ENCODE measurements around the gene TEX14. TPM values are rescaled to one million over a fixed set of nuclear protein-coding genes. Genes with fewer than 3 reads are reported as not detected.
"Not testable (repeated sequence)": the region's sequence is repeated elsewhere in the genome, so short reads cannot be mapped to it uniquely, and the experiment has no call there.

TEX14 gene
- total RNA-seq, 2 donors from 2014 or later: 0.92 TPM; not detected in 1

DNA sequence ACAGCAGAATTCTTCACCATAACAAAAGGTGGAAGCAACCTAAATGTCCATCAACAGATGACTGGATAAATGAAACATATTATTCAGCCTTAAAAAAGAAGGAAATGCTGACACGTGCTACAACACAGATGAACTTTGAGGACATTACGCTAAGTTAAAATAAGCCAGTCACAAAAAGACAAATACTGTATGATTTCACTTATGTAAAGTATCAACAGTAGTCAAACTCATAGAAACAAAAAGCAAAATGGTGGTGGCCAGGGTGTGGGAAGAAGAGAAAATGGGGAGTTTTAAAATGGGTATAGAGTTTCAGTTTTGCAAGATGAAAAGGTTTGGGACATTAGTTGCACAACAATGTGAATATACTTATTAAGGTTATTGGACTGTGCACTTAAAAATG lies 127.6 kb downstream of the TEX14 start:
- TF ChIP-seq, protein P1, sequence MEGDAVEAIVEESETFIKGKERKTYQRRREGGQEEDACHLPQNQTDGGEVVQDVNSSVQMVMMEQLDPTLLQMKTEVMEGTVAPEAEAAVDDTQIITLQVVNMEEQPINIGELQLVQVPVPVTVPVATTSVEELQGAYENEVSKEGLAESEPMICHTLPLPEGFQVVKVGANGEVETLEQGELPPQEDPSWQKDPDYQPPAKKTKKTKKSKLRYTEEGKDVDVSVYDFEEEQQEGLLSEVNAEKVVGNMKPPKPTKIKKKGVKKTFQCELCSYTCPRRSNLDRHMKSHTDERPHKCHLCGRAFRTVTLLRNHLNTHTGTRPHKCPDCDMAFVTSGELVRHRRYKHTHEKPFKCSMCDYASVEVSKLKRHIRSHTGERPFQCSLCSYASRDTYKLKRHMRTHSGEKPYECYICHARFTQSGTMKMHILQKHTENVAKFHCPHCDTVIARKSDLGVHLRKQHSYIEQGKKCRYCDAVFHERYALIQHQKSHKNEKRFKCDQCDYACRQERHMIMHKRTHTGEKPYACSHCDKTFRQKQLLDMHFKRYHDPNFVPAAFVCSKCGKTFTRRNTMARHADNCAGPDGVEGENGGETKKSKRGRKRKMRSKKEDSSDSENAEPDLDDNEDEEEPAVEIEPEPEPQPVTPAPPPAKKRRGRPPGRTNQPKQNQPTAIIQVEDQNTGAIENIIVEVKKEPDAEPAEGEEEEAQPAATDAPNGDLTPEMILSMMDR (IDR thresholded peaks at IDR 0.05): no peak
- Histone ChIP-seq H3K27ac (no peak overlapping the region), H3K4me3 (no peak overlapping the region), H3K36me3 (no peaks in the 10 kb centered on the region), H3K9me3 (no peaks in the 10 kb centered on the region), H3K4me1 (ENCODE audit: control insufficient read depth in 1 of 2, low read depth in 2 of 2) (no peaks in the 10 kb centered on the region), H3K27me3 (replicated peaks; ENCODE audit: insufficient read depth) (no peaks in the 10 kb centered on the region)
- DNase-seq (ENCODE audit: low spot score): no peak
- ATAC-seq (ENCODE audit: insufficient number of reproducible peaks, low FRiP score, low read depth): no peak

DNA sequence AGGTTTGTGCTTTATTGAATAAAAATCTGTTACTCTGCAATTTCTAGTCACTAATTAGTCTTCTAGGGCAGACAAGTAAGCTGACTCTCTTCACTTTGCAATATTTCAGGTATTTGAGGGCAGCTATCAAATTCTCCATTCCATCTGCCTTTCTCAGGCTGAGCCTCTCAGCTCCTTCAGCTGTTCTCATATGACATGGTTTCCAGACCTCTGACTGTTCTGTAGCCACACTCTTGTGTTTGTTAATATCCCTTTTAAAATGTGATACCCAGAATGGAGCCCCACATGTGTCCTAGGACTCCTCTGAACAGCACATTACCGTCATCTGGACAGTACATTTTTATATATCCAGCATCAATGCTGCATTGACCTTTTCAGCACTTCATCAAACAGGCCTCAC lies 131.3 kb downstream of the TEX14 start:
- no peaks in the 10 kb centered on the region for H3K36me3 ChIP-seq
- no peak overlapping the region for H3K4me3 ChIP-seq
- no peak for ATAC-seq (ENCODE audit: insufficient number of reproducible peaks, low FRiP score, low read depth)
- H3K9me3 ChIP-seq: no peaks in the 10 kb centered on the region
- DNase-seq (ENCODE audit: low spot score): no peak
- no peaks in the 10 kb centered on the region for H3K27me3 ChIP-seq (replicated peaks; ENCODE audit: insufficient read depth)
- H3K4me1 ChIP-seq (ENCODE audit: control insufficient read depth in 1 of 2, low read depth in 2 of 2): no peaks in the 10 kb centered on the region
- H3K27ac ChIP-seq: no peak overlapping the region
- TF ChIP-seq, protein P1 (IDR thresholded peaks at IDR 0.05): no peak

DNA sequence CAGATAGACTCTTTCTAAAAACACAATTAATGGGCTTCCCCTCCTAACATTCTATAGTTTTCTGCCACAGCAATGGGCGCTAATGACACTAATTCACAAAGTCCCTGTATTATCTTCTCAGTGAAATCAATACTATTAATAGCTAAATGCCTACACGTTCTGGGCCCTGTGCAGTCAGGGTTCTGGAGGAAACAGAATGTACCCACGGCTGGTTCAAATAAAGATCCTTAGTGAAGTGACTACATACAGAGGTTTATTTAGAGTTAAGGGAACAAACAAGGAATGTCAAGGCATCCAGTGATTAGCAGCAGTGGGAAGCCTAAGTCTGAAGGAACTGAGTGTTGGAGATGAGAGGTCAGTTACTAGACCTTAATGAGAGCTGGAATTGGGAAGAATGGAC lies 133.9 kb downstream of the TEX14 start:
- ATAC-seq (ENCODE audit: insufficient number of reproducible peaks, low FRiP score, low read depth): no peak
- Histone ChIP-seq H3K27me3 (replicated peaks; ENCODE audit: insufficient read depth) (no peaks in the 10 kb centered on the region), H3K4me3 (no peak overlapping the region), H3K9me3 (no peaks in the 10 kb centered on the region), H3K4me1 (ENCODE audit: control insufficient read depth in 1 of 2, low read depth in 2 of 2) (no peaks in the 10 kb centered on the region), H3K27ac (no peak overlapping the region), H3K36me3 (no peaks in the 10 kb centered on the region)
- TF ChIP-seq, protein P1 (IDR thresholded peaks at IDR 0.05): no peak
- no peak for DNase-seq (ENCODE audit: low spot score)

DNA sequence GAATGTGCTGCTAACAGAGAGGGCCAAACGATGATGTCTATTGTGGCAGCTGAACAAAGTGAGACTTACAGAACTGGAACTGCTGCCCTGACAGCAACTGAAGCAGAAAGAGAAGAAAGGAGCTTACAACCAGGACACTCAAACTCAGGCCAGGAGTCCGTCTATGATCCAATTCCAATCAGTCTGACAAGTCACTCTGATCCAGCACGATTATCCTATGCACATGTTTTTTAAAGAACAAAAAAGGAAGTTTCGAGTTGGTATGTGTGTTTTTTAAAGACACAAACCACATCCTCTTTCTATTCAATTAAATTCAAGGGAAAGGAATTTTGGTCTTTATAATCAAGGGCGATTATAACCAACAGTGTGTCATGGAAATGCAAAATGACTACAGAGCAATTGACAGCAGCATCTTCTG lies 135.0 kb downstream of the TEX14 start:
- TF ChIP-seq, protein P1 (IDR thresholded peaks at IDR 0.05): no peak
- DNase-seq (ENCODE audit: low spot score) (no peak), ATAC-seq (ENCODE audit: insufficient number of reproducible peaks, low FRiP score, low read depth) (no peak)
- no peaks in the 10 kb centered on the region for H3K36me3 ChIP-seq
- H3K27ac ChIP-seq: no peak overlapping the region
- no peaks in the 10 kb centered on the region for H3K27me3 ChIP-seq (replicated peaks; ENCODE audit: insufficient read depth)
- no peak overlapping the region for H3K4me3 ChIP-seq
- no peaks in the 10 kb centered on the region for H3K9me3 ChIP-seq
- H3K4me1 ChIP-seq (ENCODE audit: control insufficient read depth in 1 of 2, low read depth in 2 of 2): no peaks in the 10 kb centered on the region

DNA sequence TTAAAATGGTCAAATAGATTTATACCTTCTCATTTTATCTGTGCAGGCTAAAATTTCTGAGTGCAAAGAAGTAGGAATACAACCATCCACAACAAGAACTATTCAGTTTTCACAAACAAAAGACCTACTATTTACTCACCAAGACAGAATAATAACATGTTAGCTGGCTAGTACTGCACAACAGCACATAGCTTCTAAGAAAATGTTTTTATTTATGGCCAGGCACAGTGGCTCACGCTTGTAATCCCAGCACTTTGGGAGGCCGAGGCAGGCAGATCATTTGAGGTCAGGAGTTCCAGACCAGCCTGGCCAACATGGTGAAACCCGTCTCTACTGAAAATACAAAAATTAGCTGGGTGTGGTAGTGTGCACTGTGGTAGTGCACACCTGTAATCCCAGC lies 136.7 kb downstream of the TEX14 start:
- not testable (repeated sequence) for H3K4me3 ChIP-seq; H3K4me1 ChIP-seq (ENCODE audit: control insufficient read depth in 1 of 2, low read depth in 2 of 2); DNase-seq (ENCODE audit: low spot score); H3K27ac ChIP-seq; H3K27me3 ChIP-seq (replicated peaks; ENCODE audit: insufficient read depth); H3K36me3 ChIP-seq; ATAC-seq (ENCODE audit: insufficient number of reproducible peaks, low FRiP score, low read depth); H3K9me3 ChIP-seq

DNA sequence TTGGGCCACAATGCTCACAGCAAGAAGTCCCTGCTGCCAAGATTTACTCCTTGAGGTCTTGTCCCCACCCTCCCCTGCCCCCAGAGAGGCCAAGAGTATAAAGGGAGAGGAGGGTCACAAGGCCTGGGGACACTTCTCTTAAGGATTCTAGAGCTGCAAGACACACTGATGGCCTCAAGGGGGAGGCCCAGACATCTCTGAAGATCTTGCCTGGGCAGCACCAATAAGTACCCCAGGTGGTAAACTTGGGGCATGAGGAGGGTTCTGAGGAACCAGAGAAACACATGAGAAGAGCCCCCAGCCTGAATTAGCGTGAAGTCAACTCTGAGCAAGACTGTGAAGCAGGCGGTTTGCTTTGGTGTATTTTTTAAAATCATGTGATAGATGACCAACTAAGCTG lies 150.6 kb downstream of the TEX14 start:
- peaks cover 0 to 9% of the 10 kb centered on the region in 2 donors for H3K4me1 ChIP-seq (ENCODE audit: control insufficient read depth in 1 of 2, low read depth in 2 of 2)
- ATAC-seq (ENCODE audit: insufficient number of reproducible peaks, low FRiP score, low read depth) (no peak), DNase-seq (ENCODE audit: low spot score) (no peak)
- no peaks in the 10 kb centered on the region for H3K9me3 ChIP-seq
- H3K27me3 ChIP-seq (replicated peaks; ENCODE audit: insufficient read depth): no peaks in the 10 kb centered on the region
- no peak overlapping the region for H3K27ac ChIP-seq
- H3K36me3 ChIP-seq: no peaks in the 10 kb centered on the region
- H3K4me3 ChIP-seq: no peak overlapping the region
- TF ChIP-seq, protein P1 (IDR thresholded peaks at IDR 0.05): no peak

Measured in thoracic aorta (tissue), 2 donors.